ENCODE data around the gene ABHD5.

The ABHD5 gene

GRCh38 chr3:43779850-43780249, 89.1 kb downstream of the ABHD5 start:
- no peak for DNase-seq (ENCODE audit: low read depth in 1 of 2, low spot score in 1 of 2)

- DNase-seq (ENCODE audit: low read depth in 1 of 2, low spot score in 1 of 2): no peak
Observed at GRCh38 chr3:43782541-43782940, 91.8 kb downstream of the ABHD5 start.

Measured in activated T-helper 1 cell treated with anti-CD3 and anti-CD28 coated beads, Interleukin-2, amount 50 U/mL, for 16 hours (primary cell).